ENCODE measurements around the gene RALGDS. TPM values are rescaled to one million over a fixed set of nuclear protein-coding genes. Genes with fewer than 3 reads are reported as not detected.

The RALGDS gene
- total RNA-seq, 1 donor from 2014 or later, result 33.1 TPM

GRCh38 chr9:133153227-133154096 lies 32.4 kb upstream of the RALGDS start:
- ATAC-seq, result no peak
- peak; percentile 39 for DNase-seq
- intact Hi-C loops (cut with micrococcal nuclease), result no loop called here

GRCh38 chr9:133151601-133152525 lies 30.8 kb upstream of the RALGDS start:
- DNase-seq (peak; percentile 52), ATAC-seq (no peak)
- intact Hi-C loops (cut with micrococcal nuclease), result no loop called here

- intact Hi-C loops (cut with micrococcal nuclease), result no loop called here
- DNase-seq (no peak), ATAC-seq (no peak)
Observed at GRCh38 chr9:133151041-133151440, 30.0 kb upstream of the RALGDS start.

GRCh38 chr9:133149130-133150015 lies 28.3 kb upstream of the RALGDS start:
- ATAC-seq (peak; percentile 82), DNase-seq (peak; percentile 95)
- intact Hi-C loops (cut with micrococcal nuclease), result loop anchor here (10.0 kb wide), 1 partner anchor 115 kb away; the partner anchor contains the start of gene GTF3C5

- intact Hi-C loops (cut with micrococcal nuclease), result loop anchor here (10.0 kb wide), 1 partner anchor 114 kb away; the partner anchor contains the start of gene GTF3C5
- ATAC-seq (peak; percentile 26), DNase-seq (peak; percentile 84)
Observed at GRCh38 chr9:133148199-133149129, 27.4 kb upstream of the RALGDS start.

GRCh38 chr9:133147412-133148198 lies 26.6 kb upstream of the RALGDS start:
- intact Hi-C loops (cut with micrococcal nuclease), result loop anchor here (2.0 to 10.0 kb wide), 2 partner anchors 43 to 113 kb away; partner anchors contain the start of gene GTF3C5
- DNase-seq (peak; percentile 87), ATAC-seq (peak; percentile 18)

GRCh38 chr9:133146746-133147411 lies 25.8 kb upstream of the RALGDS start:
- DNase-seq (no peak), ATAC-seq (no peak)
- intact Hi-C loops (cut with micrococcal nuclease), result loop anchor here (2.0 to 10.0 kb wide), 2 partner anchors 42 to 112 kb away; partner anchors contain the start of gene GTF3C5

- intact Hi-C loops (cut with micrococcal nuclease), result loop anchor here (10.0 kb wide), 1 partner anchor 110 kb away; the partner anchor contains the start of gene GTF3C5
- no peak for ATAC-seq
- no peak for DNase-seq
Observed at GRCh38 chr9:133144904-133145851, 24.1 kb upstream of the RALGDS start.

- DNase-seq, result peak; percentile 82
- ATAC-seq, result peak; percentile 20
- intact Hi-C loops (cut with micrococcal nuclease), result loop anchor here (10.0 kb wide), 1 partner anchor 110 kb away; the partner anchor contains the start of gene GTF3C5
Observed at GRCh38 chr9:133144142-133144903, 23.3 kb upstream of the RALGDS start.

GRCh38 chr9:133143639-133144141 lies 22.6 kb upstream of the RALGDS start:
- DNase-seq (no peak), ATAC-seq (no peak)
- intact Hi-C loops (cut with micrococcal nuclease), result loop anchor here (10.0 kb wide), 1 partner anchor 109 kb away; the partner anchor contains the start of gene GTF3C5

GRCh38 chr9:133142684-133143622 lies 21.9 kb upstream of the RALGDS start:
- ATAC-seq, result no peak
- intact Hi-C loops (cut with micrococcal nuclease), result loop anchor here (10.0 kb wide), 1 partner anchor 108 kb away; the partner anchor contains the start of gene GTF3C5
- no peak for DNase-seq

- DNase-seq (peak; percentile 91), ATAC-seq (peak; percentile 68)
- intact Hi-C loops (cut with micrococcal nuclease), result loop anchor here (10.0 kb wide), 1 partner anchor 107 kb away; the partner anchor contains the start of gene GTF3C5
Observed at GRCh38 chr9:133141833-133142595, 21.0 kb upstream of the RALGDS start.

All from left ventricle myocardium superior (tissue), 1 donor.